ENCODE data around the gene C1S. TPM values are rescaled to one million over a fixed set of nuclear protein-coding genes. Genes with fewer than 3 reads are reported as not detected.

Gene C1S
- total and polyA plus RNA-seq, 2 experiments from 2014 or later, result 4.9 to 9.7 TPM

GRCh38 chr12:7076493-7076892, 16.0 kb downstream of the C1S start (continued):
- TF ChIP-seq ZNF462 (CRISPR knock-in tag; IDR thresholded peaks at IDR 0.05) (no peak), EZH2 (IDR thresholded peaks at IDR 0.05; ENCODE audit: low read depth, unreplicated experiment) (no peak), ZNF331 (CRISPR knock-in tag; IDR thresholded peaks at IDR 0.05; ENCODE audit: low read depth) (no peak), ZNF114 (CRISPR knock-in tag; IDR thresholded peaks at IDR 0.05) (no peak), CREB1 (CRISPR knock-in tag; IDR thresholded peaks at IDR 0.05; ENCODE audit: low read depth) (no peak), NANOG (IDR thresholded peaks at IDR 0.05; ENCODE audit: borderline replicate concordance) (no peak)

DNA sequence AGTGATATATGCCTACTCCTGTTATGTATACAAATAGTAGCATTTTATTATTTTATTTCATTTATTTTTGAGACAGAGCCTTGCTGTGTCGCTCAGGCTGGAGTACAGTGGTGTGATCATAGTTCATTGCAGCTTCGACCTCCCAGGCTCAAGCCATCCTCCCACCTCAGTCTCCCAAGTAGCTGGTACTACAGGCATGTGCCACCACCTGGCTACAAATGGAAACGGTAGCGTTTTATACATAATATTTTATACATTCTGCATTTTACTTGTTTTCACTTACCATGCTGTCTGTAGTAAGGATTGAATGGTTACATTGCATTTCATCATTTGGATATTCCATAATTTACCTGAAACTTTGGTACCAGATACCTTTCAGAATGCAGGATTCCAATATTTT, 17.6 kb downstream of the C1S start:
- H3K27ac ChIP-seq (ENCODE audit: low read depth), result no peak overlapping the region
- H2AFZ ChIP-seq, result no peak overlapping the region
- no peaks in the 10 kb centered on the region for H3K79me2 ChIP-seq (replicated peaks; ENCODE audit: insufficient read depth)
- no peaks in the 10 kb centered on the region for H3K36me3 ChIP-seq (ENCODE audit: insufficient read depth)
- H3F3A ChIP-seq (replicated peaks; ENCODE audit: low read depth), result no peaks in the 10 kb centered on the region
- TF ChIP-seq CTCF (conservative IDR thresholded peaks at IDR 0.05; ENCODE audit: low read depth in 2 of 2), result peak in 1 of 2 experiments; percentile 25; a peak in 1 of 4 replicates
- TF ChIP-seq, protein P1, sequence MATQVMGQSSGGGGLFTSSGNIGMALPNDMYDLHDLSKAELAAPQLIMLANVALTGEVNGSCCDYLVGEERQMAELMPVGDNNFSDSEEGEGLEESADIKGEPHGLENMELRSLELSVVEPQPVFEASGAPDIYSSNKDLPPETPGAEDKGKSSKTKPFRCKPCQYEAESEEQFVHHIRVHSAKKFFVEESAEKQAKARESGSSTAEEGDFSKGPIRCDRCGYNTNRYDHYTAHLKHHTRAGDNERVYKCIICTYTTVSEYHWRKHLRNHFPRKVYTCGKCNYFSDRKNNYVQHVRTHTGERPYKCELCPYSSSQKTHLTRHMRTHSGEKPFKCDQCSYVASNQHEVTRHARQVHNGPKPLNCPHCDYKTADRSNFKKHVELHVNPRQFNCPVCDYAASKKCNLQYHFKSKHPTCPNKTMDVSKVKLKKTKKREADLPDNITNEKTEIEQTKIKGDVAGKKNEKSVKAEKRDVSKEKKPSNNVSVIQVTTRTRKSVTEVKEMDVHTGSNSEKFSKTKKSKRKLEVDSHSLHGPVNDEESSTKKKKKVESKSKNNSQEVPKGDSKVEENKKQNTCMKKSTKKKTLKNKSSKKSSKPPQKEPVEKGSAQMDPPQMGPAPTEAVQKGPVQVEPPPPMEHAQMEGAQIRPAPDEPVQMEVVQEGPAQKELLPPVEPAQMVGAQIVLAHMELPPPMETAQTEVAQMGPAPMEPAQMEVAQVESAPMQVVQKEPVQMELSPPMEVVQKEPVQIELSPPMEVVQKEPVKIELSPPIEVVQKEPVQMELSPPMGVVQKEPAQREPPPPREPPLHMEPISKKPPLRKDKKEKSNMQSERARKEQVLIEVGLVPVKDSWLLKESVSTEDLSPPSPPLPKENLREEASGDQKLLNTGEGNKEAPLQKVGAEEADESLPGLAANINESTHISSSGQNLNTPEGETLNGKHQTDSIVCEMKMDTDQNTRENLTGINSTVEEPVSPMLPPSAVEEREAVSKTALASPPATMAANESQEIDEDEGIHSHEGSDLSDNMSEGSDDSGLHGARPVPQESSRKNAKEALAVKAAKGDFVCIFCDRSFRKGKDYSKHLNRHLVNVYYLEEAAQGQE (IDR thresholded peaks at IDR 0.05; ENCODE audit: unreplicated experiment), result no peak
- H3K4me2 ChIP-seq, result no peak overlapping the region
- DNase-seq (ENCODE audit: low spot score) (no peak), ATAC-seq (no peak)
- H3K4me1 Mint-ChIP-seq, result no peaks in the 10 kb centered on the region
- no peaks in the 10 kb centered on the region for H3K27me3 ChIP-seq (ENCODE audit: insufficient read depth)
- peaks cover 3% of the 10 kb centered on the region for H3K36me3 Mint-ChIP-seq (ENCODE audit: low read depth)
- no peaks in the 10 kb centered on the region; the same call in 1 of the 2 replicates for H3K9me2 ChIP-seq (ENCODE audit: insufficient read depth)
- H3K27ac Mint-ChIP-seq, result no peak overlapping the region
- no peak overlapping the region for H3K4me3 Mint-ChIP-seq
- H3K4me3 ChIP-seq, result no peak overlapping the region
- peaks cover 2% of the 10 kb centered on the region for H3K9me3 Mint-ChIP-seq
- H4K20me1 ChIP-seq (replicated peaks; ENCODE audit: insufficient read depth), result no peaks in the 10 kb centered on the region
- peaks cover 1% of the 10 kb centered on the region for H3K27me3 Mint-ChIP-seq (ENCODE audit: insufficient read depth, low read depth, poor library complexity)
- no peaks in the 10 kb centered on the region for H3K4me1 ChIP-seq (ENCODE audit: insufficient read depth)
